ENCODE data around the gene PSEN2.
"Not testable (repeated sequence)": the region's sequence is repeated elsewhere in the genome, so short reads cannot be mapped to it uniquely, and the experiment has no call there.

The PSEN2 gene

GRCh38 chr1:226870401-226871279 lies at the start of gene PSEN2:
PSEN2 (plus strand) TSS chr1:226870616; CDS start chr1:226881908, 11,292 bp downstream.
- DNase-seq: peak in 38 of 56 donors; percentile 13 to 80 (median 37)

DNA sequence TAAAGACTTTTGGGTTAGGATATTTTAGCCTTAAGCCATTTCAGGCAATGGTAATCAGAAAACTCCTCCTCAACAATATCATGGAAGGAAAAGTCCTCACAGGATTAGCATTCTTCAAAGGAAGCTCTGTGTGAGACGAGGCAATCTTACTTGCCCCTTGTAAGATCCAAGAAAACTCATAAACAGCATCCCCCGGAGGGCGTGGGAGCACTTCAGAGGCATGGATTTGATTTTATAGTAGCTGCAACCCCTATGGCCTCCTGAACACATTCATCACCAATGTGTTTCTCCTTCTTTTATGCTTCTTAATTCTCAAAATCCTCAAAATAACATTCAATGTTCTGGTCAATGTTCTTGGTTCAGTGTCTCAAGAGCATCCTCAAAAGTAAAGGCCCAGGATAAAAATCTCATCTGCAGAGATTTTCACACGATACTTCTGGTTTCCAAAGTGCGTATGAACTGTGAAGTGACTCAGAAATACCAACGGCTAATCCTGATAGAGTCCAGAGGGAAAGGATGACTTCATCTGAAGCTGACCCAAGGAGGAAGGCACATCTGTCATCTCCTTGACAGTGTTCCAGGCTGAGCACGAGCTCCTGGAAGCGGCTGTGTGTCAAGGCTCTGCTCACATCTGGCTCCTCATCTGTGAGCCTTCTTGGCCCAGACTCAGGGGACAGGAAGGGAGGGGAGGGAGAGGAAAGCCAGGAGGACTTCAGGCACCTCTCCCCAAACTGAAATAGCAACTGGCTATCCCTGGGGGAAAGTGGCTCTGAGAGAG lies 49.3 kb upstream of the PSEN2 start:
- DNase-seq: peak in 16 of 56 donors; percentile 9 to 74 (median 24)

- no peak for DNase-seq
Observed at GRCh38 chr1:226821719-226822085, 48.7 kb upstream of the PSEN2 start.

DNA sequence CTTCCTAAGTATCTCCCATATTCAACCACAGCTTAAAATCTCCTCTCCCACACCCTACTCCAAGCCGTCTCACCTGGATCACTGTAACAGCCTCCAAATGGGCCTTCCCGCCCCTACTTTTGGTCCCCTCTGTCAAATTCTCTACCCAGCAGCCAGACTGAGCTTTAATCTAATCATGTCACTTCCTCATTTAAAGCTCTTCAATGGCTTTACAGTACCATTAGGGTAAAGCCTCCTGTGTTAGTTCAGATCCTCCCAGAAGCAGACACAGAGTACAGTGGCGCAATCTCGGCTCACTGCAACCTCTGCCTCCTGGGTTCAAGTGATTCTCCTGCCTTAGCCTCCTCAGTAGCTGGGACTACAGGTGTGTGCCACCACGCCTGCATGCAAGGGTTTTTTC lies 46.8 kb upstream of the PSEN2 start:
- DNase-seq: no peak

DNA sequence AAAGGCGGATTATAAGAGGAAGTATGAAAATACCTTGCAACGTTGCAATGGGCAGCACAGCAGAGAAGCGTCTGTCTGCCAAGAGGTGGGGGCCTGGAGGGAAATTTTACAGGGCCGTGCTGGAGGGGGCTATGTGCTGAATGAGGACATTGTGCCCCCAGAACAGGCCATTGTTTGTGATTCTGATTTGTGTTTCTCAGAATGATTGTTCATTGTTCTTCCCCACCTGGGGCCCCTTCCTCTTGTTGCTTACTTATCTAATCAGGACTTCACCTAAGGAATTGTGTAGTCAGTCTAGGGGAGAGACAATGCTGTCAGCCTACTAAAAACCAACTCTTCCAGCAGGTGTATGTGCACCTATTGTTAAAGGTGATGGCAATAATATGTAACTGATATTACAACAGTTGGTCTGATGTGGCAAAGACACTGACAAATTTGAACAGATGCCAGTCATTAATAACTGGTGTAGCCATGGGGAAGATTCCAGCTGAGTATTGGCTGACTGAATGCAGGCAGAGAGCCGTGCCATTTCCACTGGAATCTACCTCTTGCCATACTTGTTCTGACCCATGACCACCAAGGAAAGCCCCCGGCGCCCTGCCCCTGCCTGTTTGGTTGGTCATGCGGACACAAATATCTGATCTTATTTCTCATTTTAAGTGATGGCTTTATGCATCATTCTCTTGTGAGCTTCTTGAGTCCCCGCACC lies 45.2 kb upstream of the PSEN2 start:
- peak in 44 of 56 donors; percentile 16 to 81 (median 55) for DNase-seq

DNA sequence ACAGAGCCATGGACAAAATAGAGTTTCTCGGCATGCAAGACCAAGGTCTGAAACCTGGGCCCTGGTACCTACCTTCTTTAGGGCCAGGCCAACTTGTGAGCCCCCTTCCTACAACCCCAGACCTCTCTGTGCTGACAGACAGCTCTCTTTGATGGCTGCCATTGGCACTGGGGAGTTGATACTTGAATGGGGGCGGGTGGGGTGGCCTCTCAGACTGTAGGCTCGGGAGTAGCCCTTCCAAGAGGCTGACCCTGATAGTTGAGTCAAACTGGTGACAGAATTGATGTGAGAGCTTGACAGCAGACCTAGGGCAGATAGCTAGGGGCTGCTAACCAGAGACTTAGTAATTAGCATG lies 44.7 kb upstream of the PSEN2 start:
- no peak for DNase-seq

GRCh38 chr1:226826479-226827261 lies 43.7 kb upstream of the PSEN2 start:
- DNase-seq: no peak

DNA sequence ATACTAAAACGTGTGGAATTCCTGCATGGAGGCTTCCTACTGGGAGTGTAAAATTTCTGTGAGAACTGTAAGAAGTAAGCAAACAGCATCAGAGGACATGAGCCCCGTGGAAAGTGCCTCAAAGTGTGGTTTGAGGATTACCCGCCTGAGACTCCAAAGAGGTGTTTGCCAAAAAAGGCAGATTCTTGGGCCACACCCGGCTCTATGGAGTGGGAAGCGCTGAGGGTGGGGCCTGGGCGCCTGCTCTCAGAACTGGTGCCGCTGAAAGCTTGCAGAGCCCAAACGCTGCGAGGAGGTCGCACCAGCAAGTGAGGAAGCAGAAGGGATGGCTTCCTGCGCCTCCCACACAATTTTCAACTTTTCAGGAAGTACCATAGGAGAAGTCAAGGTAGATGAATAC lies 43.0 kb upstream of the PSEN2 start:
- peak in 5 of 56 donors; percentile 9 to 35 (median 10) for DNase-seq

- peak in 55 of 56 donors; percentile 20 to 94 (median 83) for DNase-seq
Observed at GRCh38 chr1:226827968-226828513, 42.4 kb upstream of the PSEN2 start.

- DNase-seq: no peak
Observed at GRCh38 chr1:226829105-226829504, 41.3 kb upstream of the PSEN2 start.

- no peak for DNase-seq
Observed at GRCh38 chr1:226831953-226832352, 38.5 kb upstream of the PSEN2 start.

DNA sequence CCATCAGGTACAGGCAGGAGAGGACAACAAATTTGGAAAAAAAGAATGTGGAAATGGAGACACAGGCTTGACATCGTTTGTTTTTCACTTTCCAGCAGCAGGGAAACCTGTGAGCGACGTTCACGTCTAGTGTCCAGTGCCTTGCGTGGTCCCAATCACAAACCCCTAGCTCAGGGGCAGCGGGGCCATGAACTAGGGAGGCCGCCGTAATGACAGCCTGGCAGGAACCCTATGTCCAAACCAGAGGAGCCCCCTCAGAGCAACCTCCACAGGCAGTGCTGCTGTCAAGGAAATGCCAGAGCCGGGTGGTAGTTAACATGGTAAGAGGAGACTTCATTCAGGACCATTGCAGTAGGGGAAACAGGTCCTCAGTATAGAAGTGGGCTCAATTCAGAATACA lies 37.8 kb upstream of the PSEN2 start:
- no peak for DNase-seq

DNA sequence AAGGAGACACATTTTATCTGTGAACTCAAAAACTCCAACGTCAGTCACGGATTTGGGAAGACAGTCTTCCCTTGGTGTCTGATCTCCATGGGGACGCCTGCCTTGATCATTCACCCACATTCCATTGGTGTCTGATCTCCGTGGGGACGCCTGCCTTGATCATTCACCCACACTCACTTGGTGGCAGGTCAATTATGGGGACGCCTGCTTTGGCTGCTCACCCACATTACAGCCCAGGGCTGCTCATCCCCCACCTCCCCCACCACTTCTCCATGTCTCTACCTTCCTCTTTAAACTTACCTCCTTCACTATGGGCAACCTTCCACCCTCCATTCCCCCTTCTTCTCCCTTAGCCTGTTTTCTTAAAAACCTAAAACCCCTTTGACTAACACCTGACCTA lies 36.2 kb upstream of the PSEN2 start:
- not testable (repeated sequence) for DNase-seq

- not testable (repeated sequence) for DNase-seq
Observed at GRCh38 chr1:226835396-226835795, 35.0 kb upstream of the PSEN2 start.

DNA sequence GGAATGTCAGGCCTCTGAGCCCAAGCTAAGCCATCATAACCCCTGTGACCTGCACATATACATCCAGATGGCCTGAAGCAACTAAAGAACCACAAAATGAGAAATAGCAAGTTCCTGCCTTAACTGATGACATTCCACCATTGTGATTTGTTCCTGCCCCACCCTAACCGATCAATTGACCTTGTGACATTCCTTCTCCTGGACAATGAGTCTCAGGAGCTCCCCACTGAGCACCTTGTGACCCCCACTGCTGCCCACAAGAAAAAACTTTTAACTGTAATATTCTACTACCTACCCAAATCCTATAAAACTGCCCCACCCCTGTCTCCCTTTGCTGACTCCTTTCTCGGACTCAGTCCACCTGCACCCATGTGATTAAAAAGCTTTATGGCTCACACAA lies 32.5 kb upstream of the PSEN2 start:
- DNase-seq: not testable (repeated sequence)

DNA sequence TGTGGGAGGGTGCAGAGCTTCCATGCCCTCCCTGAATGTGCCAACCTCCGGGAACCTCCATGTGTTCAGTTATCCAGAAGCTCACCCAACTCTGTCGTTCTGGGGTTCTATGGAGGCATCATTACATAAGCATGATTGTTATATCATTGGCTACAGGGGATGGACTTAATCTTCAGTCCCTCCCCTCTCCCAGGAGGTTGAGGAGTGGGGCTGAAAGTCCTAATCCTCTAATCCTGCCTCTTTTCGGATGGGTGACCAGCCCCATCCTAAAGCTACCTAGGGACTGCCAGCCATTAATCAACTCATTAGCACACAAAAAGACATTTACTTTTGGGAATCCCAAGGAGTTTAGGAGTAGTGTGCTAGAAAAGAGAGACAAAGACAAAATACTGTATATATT lies 32.0 kb upstream of the PSEN2 start:
- no peak for DNase-seq

DNA sequence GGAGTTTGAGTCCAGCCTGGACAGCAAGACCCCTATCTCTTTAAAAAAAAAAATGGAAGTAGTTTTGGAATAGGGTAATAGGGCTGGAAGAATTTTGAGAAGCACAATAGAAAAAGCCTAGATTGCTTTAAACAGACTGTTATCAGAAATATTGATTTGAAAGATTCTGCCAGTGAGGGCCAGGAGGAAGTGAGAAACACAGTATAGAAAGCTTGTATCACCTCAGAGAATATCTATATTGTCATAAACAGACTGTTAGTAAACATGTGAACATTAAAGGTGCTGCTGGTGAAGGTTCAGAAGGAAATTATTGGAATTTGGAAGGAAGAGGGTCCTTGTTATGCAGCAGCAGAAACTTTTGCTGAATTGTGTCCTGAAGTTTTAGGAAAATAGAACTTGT lies 24.8 kb upstream of the PSEN2 start:
- DNase-seq: no peak

DNA sequence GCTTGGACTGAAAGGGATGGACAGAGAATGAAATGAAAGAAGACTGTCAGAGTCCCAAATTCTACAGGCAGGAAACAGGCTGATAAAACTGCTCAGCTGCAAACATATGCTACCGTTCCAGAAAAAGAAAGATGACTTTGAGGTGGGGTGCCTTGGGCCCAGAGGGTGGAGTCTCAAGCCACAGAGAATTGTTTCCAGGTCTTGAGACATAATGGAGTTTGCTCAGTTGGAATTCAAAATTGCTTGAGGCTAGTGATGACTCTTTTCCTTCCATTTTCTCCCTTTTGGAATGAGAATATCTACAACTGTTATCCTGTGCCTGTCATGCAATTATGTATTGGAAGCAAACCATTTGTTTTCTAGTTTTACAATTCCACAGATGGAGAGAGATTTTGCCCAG lies 23.6 kb upstream of the PSEN2 start:
- no peak for DNase-seq

DNA sequence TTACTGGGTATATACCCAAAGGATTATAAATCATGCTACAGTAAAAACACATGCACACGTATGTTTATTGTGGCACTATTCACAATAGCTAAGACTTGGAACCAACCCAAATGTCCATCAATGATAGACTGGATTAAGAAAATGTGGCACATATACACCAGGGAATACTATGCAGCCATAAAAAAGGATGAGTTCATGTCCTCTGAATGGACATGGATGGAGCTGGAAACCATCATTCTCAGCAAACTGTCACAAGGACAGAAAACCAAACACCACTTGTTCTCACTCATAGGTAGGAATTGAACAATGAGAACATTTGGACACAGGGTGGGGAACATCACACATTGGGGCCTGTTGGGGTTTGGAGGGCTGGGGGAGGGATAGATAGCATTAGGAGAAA lies 15.9 kb upstream of the PSEN2 start:
- DNase-seq: not testable (repeated sequence)

DNA sequence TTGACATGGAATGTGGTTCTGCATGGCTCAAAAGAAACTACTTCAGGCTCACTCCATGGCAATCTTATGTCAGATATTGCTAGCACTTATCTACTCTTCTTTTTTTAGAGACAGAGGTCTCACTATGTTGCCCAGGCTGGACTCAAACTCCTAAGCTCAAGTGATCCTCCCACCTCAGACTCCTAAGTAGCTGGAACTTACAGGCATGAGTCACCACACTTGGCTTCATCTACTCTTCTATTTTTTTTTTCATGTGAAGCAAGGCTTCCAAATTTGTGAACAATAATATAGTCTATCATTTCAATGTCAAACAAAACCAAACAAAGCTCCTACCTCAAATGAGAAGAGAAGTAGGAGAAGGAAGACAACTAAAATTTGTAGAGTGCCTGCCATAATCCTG lies 7.5 kb upstream of the PSEN2 start:
- no peak for DNase-seq

GRCh38 chr1:226863446-226863845 lies 7.0 kb upstream of the PSEN2 start:
- DNase-seq: no peak
